Effector memory CD4-positive, alpha-beta T cell (primary cell): ENCODE data around the gene OSBPL2.

ENCODE experiments used
- DNase-seq, 3 donors: peaks; one replicate each; pipeline ENCODE4 v3.0.0-alpha.2; 2020
- H3K27ac ChIP-seq: 2 replicates; pipeline ENCODE4 v1.7.0; 2013; ENCODE audit warnings: mild to moderate bottlenecking, low read length, moderate library complexity; ENCODE audit not compliant: insufficient read depth, poor library complexity, severe bottlenecking
- H3K27me3 ChIP-seq: replicated peaks from 2 replicates; pipeline ENCODE4 v1.7.0; 2013; ENCODE audit warnings: mild to moderate bottlenecking, low read length; ENCODE audit not compliant: insufficient read depth, control insufficient read depth, poor library complexity, severe bottlenecking
- H3K36me3 ChIP-seq: 2 replicates; pipeline ENCODE4 v1.7.0; 2013; ENCODE audit warnings: mild to moderate bottlenecking, low read length, moderate library complexity; ENCODE audit not compliant: control insufficient read depth, insufficient read depth
- H3K4me1 ChIP-seq: 2 replicates; pipeline ENCODE4 v1.7.0; 2013; ENCODE audit warnings: low read length, mild to moderate bottlenecking; ENCODE audit not compliant: control insufficient read depth, insufficient read depth, poor library complexity, severe bottlenecking
- H3K4me3 ChIP-seq: 2 replicates; pipeline ENCODE4 v1.7.0; 2013; ENCODE audit warnings: low read length, low read depth, mild to moderate bottlenecking; ENCODE audit not compliant: insufficient read depth, poor library complexity, severe bottlenecking
- H3K9me3 ChIP-seq: 2 replicates; pipeline ENCODE4 v1.7.0; 2013; ENCODE audit warnings: mild to moderate bottlenecking, low read length, moderate library complexity; ENCODE audit not compliant: control insufficient read depth

OSBPL2 gene

GRCh38 chr20:62289898-62290297, 51.6 kb downstream of the OSBPL2 start:
- Histone ChIP-seq H3K4me1 (no peaks in the 10 kb centered on the region), H3K36me3 (peaks cover 47% of the 10 kb centered on the region), H3K27me3 (no peaks in the 10 kb centered on the region), H3K4me3 (no peak overlapping the region), H3K27ac (no peak overlapping the region), H3K9me3 (no peaks in the 10 kb centered on the region)
- DNase-seq: no peak

- Histone ChIP-seq H3K36me3 (peaks cover 41% of the 10 kb centered on the region), H3K9me3 (no peaks in the 10 kb centered on the region), H3K27me3 (no peaks in the 10 kb centered on the region), H3K27ac (no peak overlapping the region), H3K4me3 (no peak overlapping the region), H3K4me1 (no peaks in the 10 kb centered on the region)
- DNase-seq: no peak
Measured at GRCh38 chr20:62291251-62292066, 53.1 kb downstream of the OSBPL2 start.

DNA sequence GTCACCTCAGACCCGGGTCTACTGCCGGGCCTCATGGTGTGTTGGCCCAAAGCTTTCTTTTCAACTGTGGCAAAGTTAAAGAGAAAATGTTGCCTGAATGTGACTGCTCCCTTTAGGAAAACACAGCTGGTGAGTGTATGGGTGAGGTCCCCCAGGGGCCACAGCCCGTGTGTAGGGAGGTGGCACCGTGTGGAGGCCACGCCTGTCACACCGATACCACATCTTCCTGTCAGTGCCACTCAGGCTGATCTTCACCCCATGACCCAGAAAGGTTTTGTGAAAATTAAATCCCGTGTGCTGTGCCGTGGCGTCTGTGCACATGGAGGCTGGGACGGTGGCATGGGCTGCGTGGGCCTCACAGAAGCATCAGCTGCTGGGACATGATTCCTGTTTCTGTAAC, 53.8 kb downstream of the OSBPL2 start:
- no peaks in the 10 kb centered on the region for H3K9me3 ChIP-seq
- H3K4me3 ChIP-seq: no peak overlapping the region
- no peak overlapping the region for H3K27ac ChIP-seq
- H3K36me3 ChIP-seq: peaks cover 35% of the 10 kb centered on the region
- H3K4me1 ChIP-seq: no peaks in the 10 kb centered on the region
- no peak for DNase-seq
- H3K27me3 ChIP-seq: no peaks in the 10 kb centered on the region

GRCh38 chr20:62293111-62293784, 54.9 kb downstream of the OSBPL2 start:
- Histone ChIP-seq H3K36me3 (peaks cover 35% of the 10 kb centered on the region), H3K4me3 (no peak overlapping the region), H3K27ac (no peak overlapping the region), H3K9me3 (no peaks in the 10 kb centered on the region), H3K4me1 (no peaks in the 10 kb centered on the region), H3K27me3 (no peaks in the 10 kb centered on the region)
- no peak for DNase-seq

GRCh38 chr20:62293946-62294345, 55.6 kb downstream of the OSBPL2 start:
- H3K27me3 ChIP-seq: no peaks in the 10 kb centered on the region
- H3K27ac ChIP-seq: no peak overlapping the region
- peaks cover 31% of the 10 kb centered on the region for H3K36me3 ChIP-seq
- DNase-seq: no peak
- no peaks in the 10 kb centered on the region for H3K9me3 ChIP-seq
- H3K4me1 ChIP-seq: no peaks in the 10 kb centered on the region
- H3K4me3 ChIP-seq: no peak overlapping the region

- peaks cover 25% of the 10 kb centered on the region for H3K36me3 ChIP-seq
- no peak overlapping the region for H3K27ac ChIP-seq
- no peak overlapping the region for H3K4me3 ChIP-seq
- no peaks in the 10 kb centered on the region for H3K27me3 ChIP-seq
- no peak for DNase-seq
- H3K4me1 ChIP-seq: no peaks in the 10 kb centered on the region
- no peaks in the 10 kb centered on the region for H3K9me3 ChIP-seq
Measured at GRCh38 chr20:62294516-62294915, 56.2 kb downstream of the OSBPL2 start.

- H3K9me3 ChIP-seq: no peaks in the 10 kb centered on the region
- peaks cover under 1% of the 10 kb centered on the region for H3K4me1 ChIP-seq
- peaks cover 19% of the 10 kb centered on the region for H3K36me3 ChIP-seq
- no peak overlapping the region for H3K4me3 ChIP-seq
- no peak for DNase-seq
- H3K27ac ChIP-seq: no peak overlapping the region
- H3K27me3 ChIP-seq: no peaks in the 10 kb centered on the region
Measured at GRCh38 chr20:62296724-62297448, 58.6 kb downstream of the OSBPL2 start.

- peaks cover 7% of the 10 kb centered on the region for H3K4me1 ChIP-seq
- no peak overlapping the region for H3K27ac ChIP-seq
- no peaks in the 10 kb centered on the region for H3K27me3 ChIP-seq
- H3K9me3 ChIP-seq: no peaks in the 10 kb centered on the region
- DNase-seq: no peak
- H3K36me3 ChIP-seq: peaks cover 17% of the 10 kb centered on the region
- no peak overlapping the region for H3K4me3 ChIP-seq
Measured at GRCh38 chr20:62297449-62298227, 59.3 kb downstream of the OSBPL2 start.

GRCh38 chr20:62298577-62299249, 60.4 kb downstream of the OSBPL2 start:
- peaks cover 11% of the 10 kb centered on the region for H3K4me1 ChIP-seq
- H3K9me3 ChIP-seq: no peaks in the 10 kb centered on the region
- no peak overlapping the region for H3K4me3 ChIP-seq
- H3K27ac ChIP-seq: no peak overlapping the region
- H3K36me3 ChIP-seq: peaks cover 9% of the 10 kb centered on the region
- no peaks in the 10 kb centered on the region for H3K27me3 ChIP-seq
- no peak for DNase-seq
